SH-SY5Y (cell line): ENCODE data around the gene TTC28.

Experiments used
- GATA2 ChIP-seq: IDR thresholded peaks from 2 replicates; pipeline ENCODE4 v1.6.1; 2011; ENCODE audit warnings: mild to moderate bottlenecking, low read depth, low read length
- GATA3 ChIP-seq: IDR thresholded peaks from 2 replicates; pipeline ENCODE4 v1.6.1; 2011; ENCODE audit warnings: low read depth, mild to moderate bottlenecking, low read length, moderate library complexity

Gene TTC28

DNA sequence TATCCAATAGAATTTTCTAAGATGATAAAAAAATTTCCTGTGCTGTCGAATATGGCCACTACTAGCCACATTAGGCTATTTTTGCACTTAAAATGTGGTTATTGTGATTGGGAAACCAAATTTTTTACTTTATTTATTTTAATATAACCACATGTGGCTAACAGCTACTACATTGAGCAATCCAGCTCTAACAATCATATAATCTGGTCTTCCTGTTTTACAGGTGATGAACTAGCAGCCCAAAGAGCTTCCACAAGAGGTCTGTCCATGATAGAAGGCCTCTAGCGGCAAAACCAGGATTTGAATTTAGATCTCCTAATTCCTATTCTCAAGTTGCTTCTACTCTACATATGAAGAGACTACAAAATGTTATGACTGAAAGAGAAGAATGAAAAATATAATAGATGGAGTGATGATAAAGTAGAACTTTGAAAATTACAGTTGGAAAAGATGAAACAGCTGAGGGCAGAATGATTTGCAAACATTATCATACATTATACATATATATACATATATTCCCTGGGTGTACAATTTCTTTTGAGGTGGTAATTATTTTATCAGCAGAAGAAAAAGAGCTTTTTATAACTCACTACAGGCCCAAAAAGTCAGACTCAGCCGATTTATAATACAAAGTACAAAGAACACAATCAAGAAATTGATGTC is 397.1 kb downstream of the TTC28 start:
- TF ChIP-seq GATA2 = no peak
- no peak for TF ChIP-seq GATA3

DNA sequence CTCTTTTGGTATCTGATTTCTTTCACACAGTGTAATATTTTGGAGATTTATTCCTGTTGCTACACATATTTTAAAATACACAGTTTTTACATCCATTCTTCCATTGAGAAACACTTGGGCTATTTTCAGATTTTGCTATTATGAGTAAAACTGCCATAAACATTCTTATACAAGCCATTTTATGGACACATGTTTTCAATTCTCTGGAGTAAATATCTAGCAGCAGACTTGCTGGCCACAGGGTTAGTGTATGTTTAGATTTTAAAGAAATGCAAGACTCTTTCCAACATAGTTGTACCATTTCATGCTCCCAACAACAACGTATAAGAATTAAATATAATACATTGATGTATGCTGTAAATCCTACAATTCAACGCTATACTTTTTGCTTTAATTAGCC is 399.8 kb downstream of the TTC28 start:
- TF ChIP-seq GATA3 = no peak
- no peak for TF ChIP-seq GATA2

DNA sequence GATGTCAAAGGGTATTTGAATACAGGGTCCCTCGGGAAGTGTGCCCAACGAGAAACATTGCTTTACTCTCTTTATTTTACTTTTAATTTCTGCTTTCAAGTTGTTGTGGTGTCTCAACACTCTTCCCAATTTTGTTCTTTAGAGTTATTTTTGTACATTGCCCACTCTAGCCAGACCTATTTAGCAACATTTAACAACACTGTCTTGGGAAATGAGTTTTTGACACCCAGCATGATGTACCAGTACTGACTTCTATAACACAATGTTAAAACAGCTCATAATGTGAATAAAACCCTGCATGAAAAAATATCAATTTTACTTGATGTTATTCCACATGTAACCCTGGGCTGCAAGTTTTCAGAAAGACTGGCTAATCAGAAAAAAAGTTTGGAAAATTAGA is 410.4 kb downstream of the TTC28 start:
- TF ChIP-seq GATA3 (no peak), GATA2 (no peak)

DNA sequence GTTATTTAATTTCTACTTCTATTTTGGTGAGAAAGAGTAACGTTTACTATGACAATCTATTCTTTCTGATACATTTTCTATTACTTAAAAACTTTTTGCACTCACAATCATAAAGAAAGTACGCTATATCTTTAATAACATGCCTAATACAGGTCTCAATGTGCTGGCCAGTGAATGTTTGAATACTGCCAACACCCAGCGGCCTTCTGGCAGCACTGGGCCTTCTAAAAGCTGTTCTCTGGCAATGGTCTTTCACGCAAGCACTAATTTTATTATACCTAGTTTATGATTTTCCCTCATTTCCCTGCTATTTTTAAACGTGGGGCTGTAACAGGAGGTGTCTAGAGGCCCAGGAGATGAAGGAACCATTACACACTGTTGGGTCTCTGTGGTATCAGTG is 410.8 kb downstream of the TTC28 start:
- no peak for TF ChIP-seq GATA3
- no peak for TF ChIP-seq GATA2

DNA sequence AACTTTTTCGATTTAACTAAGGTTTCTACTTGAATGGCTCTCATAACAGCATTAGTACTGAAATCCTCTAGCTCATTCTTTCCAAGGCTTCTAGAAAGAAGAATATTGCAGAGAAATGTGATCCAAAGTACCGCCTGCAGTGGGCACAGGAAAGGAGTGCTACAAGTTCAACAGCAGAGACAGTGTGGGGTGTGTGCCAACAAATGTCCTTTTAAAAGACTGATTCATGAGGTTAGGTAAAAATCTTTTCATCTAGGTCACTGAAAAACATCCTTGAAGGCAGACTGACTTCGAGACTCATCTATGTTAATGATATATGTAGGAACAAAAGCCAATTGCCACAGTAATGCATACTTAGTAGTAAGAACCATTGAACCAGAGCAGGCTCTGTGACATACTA is 411.5 kb downstream of the TTC28 start:
- TF ChIP-seq GATA3 (no peak), GATA2 (no peak)

DNA sequence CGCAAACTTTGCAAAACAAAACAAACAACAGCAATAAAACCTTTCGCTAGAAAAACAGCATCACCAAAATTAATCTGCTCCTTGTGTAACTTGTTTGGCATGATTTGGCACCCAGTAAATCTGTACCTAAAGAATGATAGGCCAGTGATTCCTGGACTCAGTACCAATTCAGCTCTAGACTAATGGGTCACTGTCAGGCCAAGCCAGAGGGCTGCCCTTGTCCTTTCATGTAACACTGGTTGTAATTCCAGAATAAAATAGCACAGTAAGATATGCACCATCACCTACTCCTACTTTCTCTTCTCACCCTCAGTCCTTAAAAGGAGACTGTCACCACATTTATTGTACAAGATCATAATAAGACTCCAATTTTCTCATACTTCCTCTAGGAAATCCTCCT is 419.0 kb downstream of the TTC28 start:
- TF ChIP-seq GATA3 (no peak), GATA2 (no peak)

DNA sequence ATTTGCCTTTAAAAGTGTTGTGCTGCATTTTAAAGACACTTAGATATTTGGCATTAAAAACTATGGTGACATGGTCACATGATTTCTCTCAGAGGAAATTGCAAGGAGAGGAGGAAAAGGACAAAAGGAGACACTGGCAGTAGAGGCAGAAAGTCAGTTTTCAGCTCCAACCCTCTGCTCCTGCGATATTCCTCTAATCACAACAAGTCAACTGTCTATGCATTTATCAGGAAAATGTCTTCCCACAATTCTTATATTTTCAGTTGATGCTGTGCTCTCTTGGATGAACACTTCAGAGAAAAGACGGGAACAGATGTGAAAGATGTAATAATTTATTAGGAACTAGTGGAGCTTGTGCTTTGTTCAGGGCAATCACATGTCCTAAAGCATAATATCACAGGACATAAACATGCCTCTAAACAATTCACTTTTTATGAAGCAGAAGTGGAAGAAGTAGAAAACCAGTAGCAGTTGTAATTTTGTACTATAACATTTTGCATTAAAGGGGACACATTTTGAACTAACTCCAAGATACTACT is 419.8 kb downstream of the TTC28 start:
- no peak for TF ChIP-seq GATA2
- TF ChIP-seq GATA3 = no peak

DNA sequence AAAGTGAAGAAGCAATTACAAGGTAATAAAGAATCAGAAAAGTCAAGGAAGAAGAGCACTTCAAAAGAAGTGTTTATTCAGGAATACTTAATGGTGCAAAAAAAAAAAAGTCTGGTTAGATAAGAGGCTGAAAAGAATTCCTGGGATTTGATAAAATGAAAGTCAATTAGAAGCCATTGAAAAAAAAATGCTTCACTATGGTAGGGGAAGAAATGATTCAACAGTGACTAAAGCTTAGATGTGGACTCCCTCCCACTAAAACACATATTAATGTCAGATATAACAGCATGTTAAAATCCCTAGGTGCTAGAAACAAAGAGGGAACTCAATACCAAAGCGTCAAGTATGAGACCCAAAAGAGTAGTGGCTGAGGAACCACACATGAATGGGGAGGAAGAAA is 425.2 kb downstream of the TTC28 start:
- TF ChIP-seq GATA3 = no peak

DNA sequence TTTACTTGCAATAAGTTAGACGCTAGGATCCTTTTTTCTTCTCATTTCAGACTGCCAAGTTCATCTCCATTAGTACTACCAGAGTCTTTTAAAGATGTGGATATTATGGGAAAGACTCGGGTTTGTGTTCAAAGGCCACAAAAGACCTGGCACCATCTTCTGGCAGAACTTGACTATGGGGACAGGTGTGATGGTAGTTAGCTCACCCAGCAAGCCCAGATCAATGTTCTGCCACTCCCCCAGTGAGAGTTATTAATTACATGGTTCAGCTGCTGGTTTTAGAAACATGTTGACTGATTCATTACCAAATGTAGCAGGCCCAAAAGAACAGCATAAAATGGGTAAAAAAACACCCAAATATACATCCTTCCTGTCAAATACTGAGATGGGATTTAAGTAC is 427.1 kb downstream of the TTC28 start:
- TF ChIP-seq GATA3 (no peak), GATA2 (no peak)

DNA sequence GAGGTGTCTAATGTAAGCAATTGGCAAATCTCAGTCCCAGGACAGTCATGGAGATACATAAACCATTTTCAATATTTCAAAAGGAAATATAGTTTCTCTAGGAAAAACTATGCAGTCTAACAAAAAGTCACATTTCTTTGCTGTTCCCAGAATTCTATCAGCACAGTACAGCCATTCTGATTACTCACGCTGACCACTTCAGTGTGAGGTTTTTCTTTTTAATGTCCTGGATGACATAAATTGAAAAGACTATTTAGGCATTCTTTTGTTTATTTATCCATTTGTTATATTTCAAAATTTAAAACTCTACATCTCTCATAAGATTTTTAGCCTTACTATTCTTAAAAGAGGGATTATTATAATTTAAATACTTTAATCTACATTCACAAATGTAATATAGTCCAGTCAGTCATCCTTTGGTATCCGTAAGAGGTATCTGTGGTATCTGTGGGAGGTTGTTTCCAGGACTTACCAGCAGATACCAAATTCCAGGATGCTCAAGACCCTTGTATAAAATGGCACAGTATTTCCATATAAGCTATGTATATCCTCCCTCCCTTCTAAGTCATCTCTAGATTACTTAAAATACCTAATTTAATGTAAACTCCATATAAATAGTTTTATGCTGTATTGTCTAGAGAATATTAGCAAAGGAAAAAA is 429.5 kb downstream of the TTC28 start:
- TF ChIP-seq GATA3 = no peak
- TF ChIP-seq GATA2 = no peak

DNA sequence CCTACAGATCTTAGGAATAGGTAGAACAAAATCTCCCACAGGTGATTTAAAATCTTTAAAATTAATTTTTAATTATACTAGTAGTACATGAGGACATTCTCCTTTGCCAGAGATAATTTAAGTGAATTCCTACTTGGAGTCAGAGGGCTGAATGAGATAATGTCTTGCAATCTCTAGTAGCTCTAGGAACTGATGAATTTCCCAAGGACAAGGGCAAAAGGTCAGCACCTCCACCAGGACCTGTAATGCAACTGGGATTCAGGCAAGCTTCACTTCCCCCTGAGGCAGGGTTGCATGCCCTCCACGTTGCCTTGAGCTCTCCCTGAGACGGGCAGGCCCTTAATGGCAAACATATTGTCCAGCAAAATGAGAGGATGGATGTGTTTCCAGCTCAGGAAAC is 430.2 kb downstream of the TTC28 start:
- TF ChIP-seq GATA2 (no peak), GATA3 (no peak)

DNA sequence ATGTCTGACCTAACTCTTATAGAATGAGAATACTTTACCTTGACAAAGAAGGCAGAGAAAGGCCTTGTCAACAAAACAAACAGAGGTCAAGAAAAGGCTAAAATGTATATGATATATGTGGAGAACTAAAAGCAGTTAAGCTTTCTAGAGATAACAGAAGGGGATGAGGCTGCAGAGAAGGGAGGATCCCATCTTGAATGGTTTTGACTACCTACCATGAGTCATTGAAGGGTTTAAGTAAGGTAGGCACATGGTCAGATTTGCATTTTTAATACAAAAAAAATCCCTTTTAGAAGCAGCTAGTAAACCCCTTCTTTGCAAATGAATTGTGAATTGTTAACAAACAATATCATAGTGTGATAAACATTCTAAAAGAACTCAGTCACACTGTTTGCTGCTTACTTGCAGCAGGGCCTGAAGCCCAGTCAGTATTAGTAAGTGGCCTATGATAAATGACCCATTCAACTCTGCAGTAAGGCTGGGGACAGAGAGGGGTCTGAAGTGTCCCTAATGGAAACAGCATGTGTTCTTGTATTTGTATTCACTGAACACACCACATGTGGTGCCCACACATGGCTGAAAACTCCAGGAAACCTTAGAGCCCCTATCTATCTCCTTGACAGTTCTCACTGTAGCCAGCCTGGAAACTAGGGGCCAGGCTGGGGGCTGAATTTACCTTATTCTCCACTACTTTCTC is 431.8 kb downstream of the TTC28 start:
- TF ChIP-seq GATA2 (no peak), GATA3 (no peak)

DNA sequence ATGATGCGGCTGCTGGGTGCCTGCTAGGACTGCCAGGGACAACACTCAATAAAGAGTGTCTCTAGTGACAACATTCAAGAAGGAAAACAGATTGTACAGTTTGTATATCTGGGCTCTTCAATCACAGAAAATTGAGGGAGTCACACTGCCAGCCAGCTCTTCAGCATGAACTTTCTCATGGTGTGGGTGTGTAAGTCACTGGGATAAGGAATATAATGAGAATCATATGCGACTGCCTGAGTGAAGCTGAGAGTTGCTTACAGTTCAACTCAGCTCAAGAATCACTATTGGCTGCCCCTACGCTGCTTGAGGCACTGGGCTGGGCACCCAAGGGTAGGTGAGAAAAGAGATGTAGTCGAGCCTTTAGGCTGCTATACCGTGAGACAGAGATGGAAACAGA is 432.5 kb downstream of the TTC28 start:
- no peak for TF ChIP-seq GATA3
- no peak for TF ChIP-seq GATA2

DNA sequence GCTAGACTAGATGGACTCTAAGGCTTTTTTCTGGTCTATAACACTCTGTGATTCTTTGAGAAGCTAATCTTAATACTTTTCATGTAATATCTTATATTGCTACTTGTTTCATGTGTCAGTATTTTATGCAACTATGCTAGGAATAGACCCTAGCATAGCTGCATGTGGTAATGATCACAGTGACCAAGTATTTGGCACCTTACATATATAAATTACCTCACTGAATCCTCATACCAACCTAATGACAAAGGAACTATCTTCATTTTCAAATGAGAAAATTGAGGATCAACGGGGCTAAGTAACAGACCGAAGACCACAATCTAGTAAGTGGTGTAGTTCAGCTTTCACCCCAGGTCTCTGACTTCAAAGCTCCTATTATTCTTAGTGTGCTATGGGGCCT is 433.2 kb downstream of the TTC28 start:
- TF ChIP-seq GATA2 = no peak
- no peak for TF ChIP-seq GATA3

DNA sequence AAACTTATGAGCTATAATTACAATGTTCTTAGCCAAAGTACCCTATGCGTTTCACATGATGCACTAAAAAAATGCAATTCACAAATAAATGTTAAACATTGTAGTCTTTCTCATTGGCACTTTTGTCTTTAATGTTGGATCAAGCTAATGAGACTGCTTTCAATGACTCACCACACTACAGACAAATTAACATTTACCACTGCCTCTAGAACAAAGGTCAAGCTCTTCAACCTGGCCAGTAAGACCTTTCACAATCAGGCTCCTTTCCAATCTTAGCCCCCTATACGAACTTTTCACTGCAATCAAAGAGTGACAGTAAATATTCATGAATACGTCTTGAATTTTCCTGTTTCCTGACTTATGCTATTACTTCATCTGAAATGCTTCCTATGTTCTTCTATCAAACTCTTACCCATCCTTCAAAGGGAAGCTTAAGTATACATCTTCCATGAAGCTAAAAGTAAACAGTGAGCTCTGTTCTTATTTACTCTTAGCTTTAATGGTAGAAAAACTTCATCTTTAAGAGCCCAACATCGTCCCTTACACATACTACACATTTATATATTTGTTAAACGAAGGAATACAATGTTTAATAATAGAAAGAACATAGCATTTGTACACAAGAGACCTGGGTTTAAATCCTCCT is 433.9 kb downstream of the TTC28 start:
- TF ChIP-seq GATA3 (no peak), GATA2 (no peak)

DNA sequence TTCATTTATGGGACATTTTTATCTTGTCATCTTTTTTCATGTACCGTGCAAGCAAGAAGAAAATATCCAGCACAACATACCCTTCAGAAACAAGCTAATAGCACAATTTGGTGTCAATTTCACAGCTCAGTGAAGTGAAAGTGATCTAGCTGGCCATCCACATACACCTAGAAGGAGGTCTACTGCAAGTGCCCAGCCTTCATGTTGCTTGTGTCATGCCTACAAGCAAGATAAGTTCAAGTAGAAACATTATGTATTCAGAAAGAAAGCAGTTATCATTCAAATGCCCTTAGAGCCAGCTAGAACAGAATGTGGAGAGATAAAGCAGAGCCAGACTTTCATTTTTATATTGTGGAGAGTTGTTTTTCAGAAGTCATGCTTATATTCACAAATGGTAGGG is 434.9 kb downstream of the TTC28 start:
- TF ChIP-seq GATA3 = no peak
- TF ChIP-seq GATA2 = 0 out of 2 replicates have a peak, but pooled peaks have one; percentile 30

DNA sequence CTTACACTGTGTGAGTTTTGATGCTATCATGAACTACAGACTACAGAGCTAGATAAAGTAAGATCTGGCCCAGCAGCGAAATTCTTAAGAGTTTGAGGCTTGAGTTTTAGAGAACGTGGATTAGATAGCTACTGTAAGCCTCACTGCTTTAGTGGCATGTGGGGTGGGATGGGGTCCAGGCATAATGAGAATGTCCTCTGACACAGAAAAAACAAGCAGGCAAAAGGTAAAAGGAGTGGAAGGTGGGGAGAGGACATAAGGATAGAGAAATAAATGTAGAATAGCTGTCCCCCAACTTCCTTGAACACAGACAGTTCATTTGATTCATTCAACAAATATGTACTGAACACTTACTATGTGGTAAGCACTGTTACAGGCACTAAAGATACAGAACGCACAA is 436.1 kb downstream of the TTC28 start:
- TF ChIP-seq GATA3 (no peak), GATA2 (no peak)
